Measurements from ENCODE around the gene MACROD1. TPM values are rescaled to one million over a fixed set of nuclear protein-coding genes. Genes with fewer than 3 reads are reported as not detected.
A peak's percentile ranks its signal among the peaks of the same experiment; 100 is the strongest.
"Not testable (repeated sequence)": the region's sequence is repeated elsewhere in the genome, so short reads cannot be mapped to it uniquely, and the experiment has no call there.

The MACROD1 gene
- total RNA-seq, 1 donor from 2014 or later = 12.3 TPM

DNA sequence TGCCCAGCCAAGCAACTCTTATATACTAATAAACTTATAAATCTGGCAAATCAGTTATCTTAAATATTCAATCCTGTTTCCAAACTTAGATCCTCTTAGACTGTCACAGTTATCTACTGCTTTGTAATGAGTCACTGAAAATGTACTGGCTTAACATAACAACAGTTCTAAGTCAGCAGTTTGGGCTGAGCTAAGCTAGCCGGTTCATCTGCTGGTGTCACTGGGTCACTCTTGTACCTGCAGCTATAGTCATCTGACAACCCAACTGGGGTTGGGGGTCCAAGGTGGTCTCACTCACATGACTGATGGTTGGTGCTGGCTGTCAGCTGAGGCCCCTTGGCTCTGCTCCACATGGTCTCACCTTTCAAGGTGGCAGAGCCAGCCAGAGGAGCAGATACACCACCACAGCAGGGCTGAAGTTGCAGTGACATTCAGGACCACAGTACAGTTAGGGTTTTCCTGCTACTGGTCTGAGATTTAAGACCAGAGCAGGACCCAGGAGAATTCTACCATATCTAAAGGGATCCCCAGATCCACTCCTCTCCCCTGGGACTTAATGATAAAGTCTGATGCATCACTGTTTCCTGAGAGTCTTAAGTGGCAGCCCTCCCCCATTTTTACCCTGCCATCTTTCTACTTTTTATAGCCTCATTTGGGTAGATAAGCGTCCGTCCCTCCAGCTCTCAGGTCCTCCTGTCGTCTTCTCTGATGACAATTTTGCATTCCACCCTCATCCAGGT is 7.9 kb upstream of the MACROD1 start:
- DNase-seq (ENCODE audit: low read depth) = no peak
- Histone ChIP-seq H3K36me3 (ENCODE audit: control insufficient read depth, insufficient read depth, low read length) (no peaks in the 10 kb centered on the region), H3K27me3 (ENCODE audit: control insufficient read depth, insufficient read depth, low read length) (no peaks in the 10 kb centered on the region), H3K4me3 (ENCODE audit: low read depth, low read length) (no peak overlapping the region)
- TF ChIP-seq, protein P1, sequence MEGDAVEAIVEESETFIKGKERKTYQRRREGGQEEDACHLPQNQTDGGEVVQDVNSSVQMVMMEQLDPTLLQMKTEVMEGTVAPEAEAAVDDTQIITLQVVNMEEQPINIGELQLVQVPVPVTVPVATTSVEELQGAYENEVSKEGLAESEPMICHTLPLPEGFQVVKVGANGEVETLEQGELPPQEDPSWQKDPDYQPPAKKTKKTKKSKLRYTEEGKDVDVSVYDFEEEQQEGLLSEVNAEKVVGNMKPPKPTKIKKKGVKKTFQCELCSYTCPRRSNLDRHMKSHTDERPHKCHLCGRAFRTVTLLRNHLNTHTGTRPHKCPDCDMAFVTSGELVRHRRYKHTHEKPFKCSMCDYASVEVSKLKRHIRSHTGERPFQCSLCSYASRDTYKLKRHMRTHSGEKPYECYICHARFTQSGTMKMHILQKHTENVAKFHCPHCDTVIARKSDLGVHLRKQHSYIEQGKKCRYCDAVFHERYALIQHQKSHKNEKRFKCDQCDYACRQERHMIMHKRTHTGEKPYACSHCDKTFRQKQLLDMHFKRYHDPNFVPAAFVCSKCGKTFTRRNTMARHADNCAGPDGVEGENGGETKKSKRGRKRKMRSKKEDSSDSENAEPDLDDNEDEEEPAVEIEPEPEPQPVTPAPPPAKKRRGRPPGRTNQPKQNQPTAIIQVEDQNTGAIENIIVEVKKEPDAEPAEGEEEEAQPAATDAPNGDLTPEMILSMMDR (IDR thresholded peaks at IDR 0.05; ENCODE audit: insufficient read depth, low read length, poor library complexity, severe bottlenecking) = no peak

DNA sequence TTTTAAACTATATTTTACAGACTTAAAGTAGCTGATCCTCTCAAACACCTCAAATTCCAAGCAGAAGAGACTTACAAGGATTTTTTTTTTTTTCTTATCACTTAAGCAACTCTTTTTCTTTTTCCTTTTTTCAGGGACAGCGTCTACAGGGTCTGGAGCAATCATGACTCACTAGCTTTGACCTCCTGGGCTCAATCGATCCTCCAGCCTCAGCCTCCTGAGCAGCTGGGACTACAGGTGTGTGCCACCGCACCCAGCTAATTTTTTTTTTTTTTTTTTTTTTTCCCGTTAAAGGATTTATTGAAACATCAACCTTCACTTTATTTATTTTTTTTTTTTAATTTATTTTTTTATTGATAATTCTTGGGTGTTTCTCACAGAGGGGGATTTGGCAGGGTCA is 4.5 kb upstream of the MACROD1 start:
- TF ChIP-seq, protein P1 (IDR thresholded peaks at IDR 0.05; ENCODE audit: insufficient read depth, low read length, poor library complexity, severe bottlenecking) = no peak
- H3K4me3 ChIP-seq (ENCODE audit: low read depth, low read length) = no peak overlapping the region
- no peaks in the 10 kb centered on the region for H3K27me3 ChIP-seq (ENCODE audit: control insufficient read depth, insufficient read depth, low read length)
- H3K36me3 ChIP-seq (ENCODE audit: control insufficient read depth, insufficient read depth, low read length) = no peaks in the 10 kb centered on the region
- DNase-seq (ENCODE audit: low read depth) = no peak

- H3K4me3 ChIP-seq (ENCODE audit: low read depth, low read length) = peak overlapping the region; percentile 63
- H3K36me3 ChIP-seq (ENCODE audit: control insufficient read depth, insufficient read depth, low read length) = no peaks in the 10 kb centered on the region
- TF ChIP-seq, protein P1 (IDR thresholded peaks at IDR 0.05; ENCODE audit: insufficient read depth, low read length, poor library complexity, severe bottlenecking) = peak; percentile 17
- H3K27me3 ChIP-seq (ENCODE audit: control insufficient read depth, insufficient read depth, low read length) = no peaks in the 10 kb centered on the region
- DNase-seq (ENCODE audit: low read depth) = no peak
Measured at GRCh38 chr11:64165481-64165841, 452 bp downstream of the MACROD1 start.

- TF ChIP-seq, protein P1 (IDR thresholded peaks at IDR 0.05; ENCODE audit: insufficient read depth, low read length, poor library complexity, severe bottlenecking) = no peak
- peak overlapping the region; percentile 63 for H3K4me3 ChIP-seq (ENCODE audit: low read depth, low read length)
- no peaks in the 10 kb centered on the region for H3K36me3 ChIP-seq (ENCODE audit: control insufficient read depth, insufficient read depth, low read length)
- DNase-seq (ENCODE audit: low read depth) = no peak
- no peaks in the 10 kb centered on the region for H3K27me3 ChIP-seq (ENCODE audit: control insufficient read depth, insufficient read depth, low read length)
Measured at GRCh38 chr11:64164392-64165312, 1.3 kb downstream of the MACROD1 start.

GRCh38 chr11:64163951-64164350 is 2.0 kb downstream of the MACROD1 start:
- TF ChIP-seq, protein P1 (IDR thresholded peaks at IDR 0.05; ENCODE audit: insufficient read depth, low read length, poor library complexity, severe bottlenecking) = no peak
- DNase-seq (ENCODE audit: low read depth) = no peak
- H3K4me3 ChIP-seq (ENCODE audit: low read depth, low read length) = no peak overlapping the region
- H3K27me3 ChIP-seq (ENCODE audit: control insufficient read depth, insufficient read depth, low read length) = no peaks in the 10 kb centered on the region
- H3K36me3 ChIP-seq (ENCODE audit: control insufficient read depth, insufficient read depth, low read length) = no peaks in the 10 kb centered on the region

DNA sequence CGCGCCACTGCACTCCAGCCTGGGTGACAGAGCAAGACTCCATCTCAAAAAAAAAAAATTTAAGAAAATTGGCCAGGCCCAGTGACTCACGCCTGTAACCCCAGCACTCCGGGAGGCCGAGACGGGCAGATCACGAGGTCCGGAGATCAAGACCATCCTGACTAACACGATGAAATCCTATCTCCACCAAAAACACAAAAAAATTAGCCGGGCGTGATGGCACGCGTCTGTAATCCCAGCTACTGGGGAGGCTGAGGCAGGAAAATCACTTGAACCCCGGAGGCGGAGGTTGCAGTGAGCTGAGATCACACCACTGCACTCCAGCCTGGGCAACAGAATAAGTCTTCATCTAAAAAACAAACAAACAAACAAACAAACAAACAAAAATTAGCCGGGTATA is 3.1 kb downstream of the MACROD1 start:
- DNase-seq (ENCODE audit: low read depth); H3K36me3 ChIP-seq (ENCODE audit: control insufficient read depth, insufficient read depth, low read length); H3K4me3 ChIP-seq (ENCODE audit: low read depth, low read length); H3K27me3 ChIP-seq (ENCODE audit: control insufficient read depth, insufficient read depth, low read length): not testable (repeated sequence)

All from kidney epithelial cell (primary cell).